A673 (cell line): ENCODE measurements around the gene TIMP4. TPM values are rescaled to one million over a fixed set of nuclear protein-coding genes. Genes with fewer than 3 reads are reported as not detected.
A peak's percentile ranks its signal among the peaks of the same experiment; 100 is the strongest.

Source experiments
- BruUV-seq: library from RNA; stranded (reverse); fragments of 400-500 nt; replicated peaks from 2 replicates; lab custom pipeline; 2021; lab: Mats Ljungman, UMichigan
- CTCF ChIA-PET: fragments of 300-600 bp; sonication (Branson Sonifier 250); formaldehyde crosslinking; loops from one replicate; lab custom pipeline; 2022; ENCODE audit warnings: antibody characterized with exemption; lab: Charles Lee
- POLR2A ChIA-PET: fragments of 300-600 bp; sonication (Branson Sonifier 250); formaldehyde crosslinking; loops from one replicate; lab custom pipeline; 2022; ENCODE audit warnings: antibody characterized with exemption; ENCODE audit not compliant: low non-redundant PET; lab: Charles Lee
- DNase-seq: peaks from one replicate; pipeline ENCODE4 v3.0.0-alpha.2; 2015; ENCODE audit warnings: low spot score
- H3K27ac ChIP-seq: fragments of 200-600 bp; sonication (generic); 2 replicates; pipeline ENCODE4 v1.5.1; 2016; ENCODE audit warnings: mixed run types, low read depth, mild to moderate bottlenecking, mixed read lengths, antibody characterized with exemption, low read length; ENCODE audit not compliant: poor library complexity, severe bottlenecking
- H3K27me3 ChIP-seq: fragments of 200-600 bp; sonication (generic); replicated peaks from 2 replicates; pipeline ENCODE4 v1.6.1; 2017; ENCODE audit warnings: mixed run types, low read depth, mild to moderate bottlenecking, mixed read lengths, antibody characterized with exemption, low read length; ENCODE audit not compliant: insufficient read depth, poor library complexity
- H3K36me3 ChIP-seq: fragments of 200-600 bp; sonication (generic); 2 replicates; pipeline ENCODE4 v1.6.1; 2016; ENCODE audit warnings: mixed run types, mild to moderate bottlenecking, mixed read lengths, antibody characterized with exemption, low read length; ENCODE audit not compliant: insufficient read depth, poor library complexity, severe bottlenecking
- H3K4me1 ChIP-seq: fragments of 200-600 bp; sonication (generic); 2 replicates; pipeline ENCODE4 v1.6.1; 2017; ENCODE audit warnings: mixed run types, mild to moderate bottlenecking, mixed read lengths, antibody characterized with exemption, low read length; ENCODE audit not compliant: insufficient read depth, poor library complexity, severe bottlenecking
- H3K4me3 ChIP-seq: fragments of 200-600 bp; sonication (generic); 2 replicates; pipeline ENCODE4 v1.5.1; 2016; ENCODE audit warnings: low read depth, mixed run types, mild to moderate bottlenecking, mixed read lengths, low read length; ENCODE audit not compliant: poor library complexity, severe bottlenecking
- H3K9me3 ChIP-seq: fragments of 200-600 bp; sonication (generic); 2 replicates; pipeline ENCODE4 v1.6.1; 2016; ENCODE audit warnings: mixed run types, low read depth, mild to moderate bottlenecking, mixed read lengths, antibody characterized with exemption, low read length; ENCODE audit not compliant: poor library complexity, severe bottlenecking
- CTCF ChIP-seq: fragments of 300-800, 200-600 bp; sonication (generic); conservative IDR thresholded peaks from 2 replicates; pipeline ENCODE4 v1.5.1; 2017; ENCODE audit warnings: low read depth, mild to moderate bottlenecking, antibody characterized with exemption, low read length, moderate library complexity, mixed read lengths
- EZH2 ChIP-seq: fragments of 200-600 bp; sonication (generic); IDR thresholded peaks from 2 replicates; pipeline ENCODE4 v1.6.1; 2017; ENCODE audit warnings: borderline replicate concordance, low read depth, mild to moderate bottlenecking, mixed read lengths, antibody characterized with exemption, low read length; ENCODE audit not compliant: poor library complexity, severe bottlenecking
- intact Hi-C: fragments of 100-400 bp; cut with micrococcal nuclease; formaldehyde crosslinking; loops from one replicate; pipeline ENCODE4 v1.10.0; 2022; ENCODE audit not compliant: unreplicated experiment
- total RNA-seq: library from RNA; stranded (reverse); gene quantifications from 2 replicates; pipeline ENCODE4 v1.2.3, GENCODE V29; 2021

TIMP4 gene
- total RNA-seq, 1 experiment from 2014 or later, result 13.3 TPM

DNA sequence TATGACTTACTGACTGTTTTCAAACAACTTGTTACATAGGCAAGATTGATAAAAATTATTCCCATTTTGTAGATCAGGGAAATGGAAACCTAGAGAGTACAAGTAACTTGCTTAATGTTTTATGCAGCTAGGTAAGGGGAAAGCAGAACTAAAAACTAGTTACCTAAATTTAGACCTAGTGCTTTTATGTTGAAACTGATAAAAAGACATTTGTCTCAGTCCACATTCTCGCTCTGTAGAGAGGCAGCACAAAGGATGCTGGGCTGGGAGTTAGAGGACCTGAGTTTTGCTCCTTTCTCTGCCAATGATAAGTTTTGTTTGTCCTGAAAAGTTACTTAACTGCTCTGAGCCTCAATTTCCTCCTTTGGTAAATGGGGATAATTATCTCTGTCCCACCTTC is 17.4 kb downstream of the TIMP4 start:
- POLR2A ChIA-PET, result no interaction called here
- CTCF ChIA-PET, result no interaction called here
- H3K4me3 ChIP-seq, result no peak overlapping the region
- no peaks in the 10 kb centered on the region for H3K36me3 ChIP-seq
- no peak for DNase-seq
- BruUV-seq, result no TSS peak
- H3K27me3 ChIP-seq, result no peaks in the 10 kb centered on the region
- peaks cover 5% of the 10 kb centered on the region for H3K4me1 ChIP-seq
- no peak overlapping the region for H3K27ac ChIP-seq
- intact Hi-C loops, result no loop called here
- H3K9me3 ChIP-seq, result no peaks in the 10 kb centered on the region
- TF ChIP-seq EZH2 (no peak), CTCF (no peak)

GRCh38 chr3:12139111-12139511 is 19.6 kb downstream of the TIMP4 start:
- no TSS peak for BruUV-seq

GRCh38 chr3:12138044-12138443 is 20.7 kb downstream of the TIMP4 start:
- H3K36me3 ChIP-seq, result no peaks in the 10 kb centered on the region
- intact Hi-C loops, result loop anchor here (10.0 kb wide), 1 partner anchor 757 kb away; no protein-coding TSS in a partner anchor
- H3K27ac ChIP-seq, result no peak overlapping the region
- CTCF ChIA-PET, result no interaction called here
- H3K4me1 ChIP-seq, result no peaks in the 10 kb centered on the region
- no peaks in the 10 kb centered on the region for H3K27me3 ChIP-seq
- no peak for DNase-seq
- no peaks in the 10 kb centered on the region for H3K9me3 ChIP-seq
- no TSS peak for BruUV-seq
- TF ChIP-seq EZH2 (no peak), CTCF (peak; percentile 45; the same call in 1 of the 2 replicates)
- POLR2A ChIA-PET, result no interaction called here
- no peak overlapping the region for H3K4me3 ChIP-seq

More at GRCh38 chr3:12139111-12139511, 19.6 kb downstream of the TIMP4 start:
- Histone ChIP-seq H3K27ac (no peak overlapping the region), H3K4me3 (no peak overlapping the region), H3K36me3 (no peaks in the 10 kb centered on the region), H3K27me3 (no peaks in the 10 kb centered on the region), H3K4me1 (peaks cover 4% of the 10 kb centered on the region), H3K9me3 (no peaks in the 10 kb centered on the region)
- peak; percentile 64 for DNase-seq
- CTCF ChIA-PET, result no interaction called here
- intact Hi-C loops, result loop anchor here (1.0 to 10.0 kb wide), 3 partner anchors 37 to 756 kb away; no protein-coding TSS in a partner anchor
- POLR2A ChIA-PET, result no interaction called here
- TF ChIP-seq CTCF (peak; percentile 62), EZH2 (no peak)
